Thyroid gland (tissue), 4 donors: ENCODE measurements around the gene FKBP5.

Experiments used
- POLR2A ChIP-seq, 2 donors: fragments of 450-650 bp; IDR thresholded peaks; one replicate each; pipeline ENCODE4 v1.6.1; 2017; ENCODE audit warnings: antibody characterized with exemption in 2 of 2, mild to moderate bottlenecking in 2 of 2, moderate library complexity in 1 of 2
- TF ChIP-seq, protein P1 (sequence below), 6 experiments: fragments of 200-600 bp in 3 of 6; fragments of 450-650 bp in 3 of 6; sonication (generic) in 3 of 6; IDR thresholded peaks; one replicate each; pipeline ENCODE4 v1.5.1; 2016 to 2019; ENCODE audit warnings: antibody characterized with exemption in 6 of 6, mild to moderate bottlenecking in 2 of 6, inconsistent platforms in 1 of 6, moderate library complexity in 1 of 6

DNA sequence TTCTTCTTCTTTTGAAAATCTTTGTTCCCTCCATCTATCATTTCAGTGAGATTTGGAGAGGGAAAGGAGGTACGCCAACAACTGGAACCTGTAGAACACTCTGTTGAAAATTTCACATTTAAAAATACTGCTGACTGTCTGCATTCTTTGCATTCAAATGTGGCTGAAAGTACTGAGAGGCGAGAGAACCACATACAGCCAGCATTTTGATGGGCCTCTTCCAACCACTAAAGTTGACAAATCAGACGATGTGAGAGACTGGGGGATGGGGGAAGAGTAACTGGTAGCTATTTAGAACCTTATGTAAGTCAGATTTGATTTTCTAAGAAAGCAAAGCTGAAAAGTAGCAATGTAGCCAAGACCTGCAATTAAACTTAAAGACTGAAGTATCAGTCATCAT is 77.5 kb downstream of the FKBP5 start:
- TF ChIP-seq POLR2A (IDR thresholded peaks at IDR 0.05) = peak in 1 of 2 donors; percentile 27
- TF ChIP-seq, protein P1, sequence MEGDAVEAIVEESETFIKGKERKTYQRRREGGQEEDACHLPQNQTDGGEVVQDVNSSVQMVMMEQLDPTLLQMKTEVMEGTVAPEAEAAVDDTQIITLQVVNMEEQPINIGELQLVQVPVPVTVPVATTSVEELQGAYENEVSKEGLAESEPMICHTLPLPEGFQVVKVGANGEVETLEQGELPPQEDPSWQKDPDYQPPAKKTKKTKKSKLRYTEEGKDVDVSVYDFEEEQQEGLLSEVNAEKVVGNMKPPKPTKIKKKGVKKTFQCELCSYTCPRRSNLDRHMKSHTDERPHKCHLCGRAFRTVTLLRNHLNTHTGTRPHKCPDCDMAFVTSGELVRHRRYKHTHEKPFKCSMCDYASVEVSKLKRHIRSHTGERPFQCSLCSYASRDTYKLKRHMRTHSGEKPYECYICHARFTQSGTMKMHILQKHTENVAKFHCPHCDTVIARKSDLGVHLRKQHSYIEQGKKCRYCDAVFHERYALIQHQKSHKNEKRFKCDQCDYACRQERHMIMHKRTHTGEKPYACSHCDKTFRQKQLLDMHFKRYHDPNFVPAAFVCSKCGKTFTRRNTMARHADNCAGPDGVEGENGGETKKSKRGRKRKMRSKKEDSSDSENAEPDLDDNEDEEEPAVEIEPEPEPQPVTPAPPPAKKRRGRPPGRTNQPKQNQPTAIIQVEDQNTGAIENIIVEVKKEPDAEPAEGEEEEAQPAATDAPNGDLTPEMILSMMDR (IDR thresholded peaks at IDR 0.05) = no peak
